EL (cell line): ENCODE results near the gene EYA4.
A peak's percentile ranks its signal among the peaks of the same experiment; 100 is the strongest.

Source experiments
- DNase-seq: peaks from one replicate; pipeline ENCODE4 v3.0.0-alpha.2; 2016

EYA4 gene

GRCh38 chr6:133241086-133241900 lies at the start of gene EYA4:
TSS of gene EYA4 (plus strand) at chr6:133241357. CDS start at chr6:133274781, 33,424 bp downstream.
- DNase-seq, result peak; percentile 10

DNA sequence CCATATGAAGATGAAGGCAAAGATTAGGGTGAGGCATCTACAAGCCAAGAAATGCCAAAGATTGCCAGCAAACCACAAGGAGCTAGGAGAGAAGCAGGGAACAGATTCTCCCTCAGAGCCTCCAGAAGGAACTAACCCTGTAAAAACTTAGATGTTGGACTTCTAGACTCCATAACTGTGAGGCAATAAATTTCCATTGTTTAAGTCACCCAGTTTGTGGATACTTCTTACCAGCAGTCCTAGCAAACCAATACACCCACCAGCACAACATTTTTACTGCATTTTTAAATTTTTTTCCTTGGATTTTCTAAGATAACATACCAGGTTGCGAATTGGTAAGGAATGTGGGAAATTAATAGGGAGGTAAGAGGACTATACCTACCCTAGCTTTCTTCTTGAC lies 47.8 kb upstream of the EYA4 start:
- no peak for DNase-seq

DNA sequence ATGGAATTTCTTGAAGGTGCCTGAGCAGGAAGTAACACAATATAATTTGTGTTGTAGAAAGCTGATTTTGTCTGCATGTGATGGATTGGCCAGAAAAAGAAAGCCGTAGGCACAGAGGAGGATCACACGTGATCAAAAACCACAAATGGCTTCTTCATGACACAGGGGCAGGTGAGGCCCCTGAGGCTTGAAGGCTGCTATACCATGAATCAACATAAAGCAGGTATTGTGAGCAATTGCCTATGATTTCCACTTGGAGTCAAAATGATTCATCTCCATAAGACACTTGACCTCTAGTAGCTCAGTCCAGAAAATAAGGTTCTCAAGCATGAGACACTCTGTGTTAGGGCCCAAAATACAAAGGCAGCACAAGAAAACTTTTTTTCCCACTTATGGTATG lies 42.4 kb upstream of the EYA4 start:
- no peak for DNase-seq

DNA sequence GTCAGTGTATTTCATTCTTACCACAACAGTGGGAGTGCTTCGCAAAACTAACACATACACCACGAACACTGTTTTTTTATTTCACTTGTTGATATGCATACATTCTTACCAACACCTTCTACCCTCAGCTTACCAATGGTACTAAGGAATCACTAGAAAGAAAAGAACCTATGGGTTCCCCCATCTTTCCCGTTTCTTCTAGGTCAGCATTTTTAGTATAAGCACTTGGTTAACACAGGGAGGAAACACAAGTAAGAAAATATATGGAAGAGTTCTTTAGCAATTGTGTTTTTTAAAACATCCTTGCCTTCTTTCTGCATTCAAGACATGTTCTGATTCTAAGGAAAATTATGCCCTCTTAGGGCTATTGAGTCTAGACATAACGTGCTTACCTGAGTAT lies 39.9 kb upstream of the EYA4 start:
- no peak for DNase-seq

- no peak for DNase-seq
Measured at GRCh38 chr6:133202610-133203343, 38.4 kb upstream of the EYA4 start.

DNA sequence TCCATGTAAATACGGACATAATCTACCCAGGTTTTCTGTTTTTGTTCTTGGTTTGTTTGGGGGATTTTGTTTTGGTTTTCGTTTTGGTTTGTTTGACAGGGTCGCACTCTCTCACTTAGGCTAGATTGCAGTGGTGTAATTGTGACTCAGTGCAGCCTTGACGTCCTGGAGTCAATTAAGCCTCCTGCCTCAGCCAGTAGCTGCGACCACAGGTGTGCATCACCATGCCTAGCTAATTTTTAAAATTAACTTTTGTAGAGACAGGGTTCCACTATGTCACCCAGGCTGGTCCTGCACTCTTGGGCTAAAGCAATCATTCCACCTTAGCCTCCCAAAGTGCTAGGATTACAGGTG lies 37.8 kb upstream of the EYA4 start:
- DNase-seq, result no peak

GRCh38 chr6:133205304-133205703 lies 35.9 kb upstream of the EYA4 start:
- DNase-seq, result no peak

DNA sequence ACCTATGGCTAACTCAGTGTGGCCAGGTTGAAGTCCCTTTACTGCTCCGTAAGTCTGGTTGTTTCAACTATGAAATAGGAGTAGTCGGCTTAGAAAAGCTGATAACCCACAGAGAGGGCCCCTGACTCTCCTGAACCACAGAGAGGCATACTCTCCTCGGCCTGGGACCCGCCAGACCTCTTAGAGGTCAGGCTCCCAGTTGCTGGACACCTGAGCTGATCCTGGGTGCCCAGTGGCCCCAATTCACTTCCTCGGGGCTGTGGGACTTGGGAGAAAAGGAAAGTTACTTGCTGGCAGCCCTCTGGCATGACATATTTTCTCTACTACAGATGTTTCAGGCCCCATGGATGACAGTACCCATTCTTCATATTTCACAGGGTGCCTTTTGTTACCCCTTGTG lies 34.2 kb upstream of the EYA4 start:
- no peak for DNase-seq

- DNase-seq, result no peak
Measured at GRCh38 chr6:133207754-133208153, 33.4 kb upstream of the EYA4 start.

DNA sequence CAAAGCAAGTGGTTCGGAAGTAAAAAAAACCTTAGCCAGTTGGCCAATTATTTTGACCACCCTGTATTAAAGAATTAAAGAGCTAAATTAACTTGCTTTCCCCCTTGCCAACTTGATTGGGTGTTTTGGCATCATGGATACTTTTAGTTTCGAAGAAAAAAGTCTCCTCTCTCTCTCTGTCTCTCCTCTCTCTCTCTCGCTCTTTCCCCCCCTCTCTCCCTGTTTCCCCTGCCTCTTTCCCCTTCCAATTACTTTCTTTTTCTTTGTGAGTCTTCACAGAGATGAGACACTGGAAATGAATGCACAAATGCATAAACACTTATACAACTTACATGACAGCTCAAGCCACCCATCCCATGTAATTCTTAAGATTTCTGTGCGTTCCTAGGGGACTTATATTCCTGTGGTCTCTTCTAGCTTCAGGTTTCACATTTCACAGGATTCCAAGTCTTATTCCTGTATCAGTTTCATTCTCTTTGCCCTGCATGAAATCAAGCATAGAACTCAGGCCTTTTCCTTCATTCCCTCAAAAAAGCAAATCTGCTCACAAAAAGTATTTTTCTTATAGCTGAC lies 32.9 kb upstream of the EYA4 start:
- no peak for DNase-seq

GRCh38 chr6:133214267-133214666 lies 26.9 kb upstream of the EYA4 start:
- DNase-seq, result no peak

DNA sequence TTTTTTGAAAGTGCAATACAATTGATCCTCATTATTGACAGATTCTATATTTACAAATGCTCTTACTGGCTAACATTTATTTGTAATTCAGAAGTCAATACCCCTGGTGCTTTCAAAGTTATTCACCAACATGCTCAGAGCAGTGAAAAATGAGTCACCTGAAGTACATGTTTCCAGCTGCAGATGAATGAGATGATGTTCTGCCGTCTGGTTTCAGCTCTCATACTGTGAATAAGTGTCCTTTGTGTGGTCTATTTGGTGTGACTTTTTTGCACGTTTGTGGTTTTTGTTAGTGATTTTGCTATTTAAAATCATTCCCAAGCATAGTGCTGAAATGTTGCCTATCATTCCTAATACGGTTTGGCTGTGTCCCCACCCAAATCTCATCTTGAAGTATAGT lies 22.3 kb upstream of the EYA4 start:
- no peak for DNase-seq

GRCh38 chr6:133223452-133224029 lies 17.6 kb upstream of the EYA4 start:
- no peak for DNase-seq

DNA sequence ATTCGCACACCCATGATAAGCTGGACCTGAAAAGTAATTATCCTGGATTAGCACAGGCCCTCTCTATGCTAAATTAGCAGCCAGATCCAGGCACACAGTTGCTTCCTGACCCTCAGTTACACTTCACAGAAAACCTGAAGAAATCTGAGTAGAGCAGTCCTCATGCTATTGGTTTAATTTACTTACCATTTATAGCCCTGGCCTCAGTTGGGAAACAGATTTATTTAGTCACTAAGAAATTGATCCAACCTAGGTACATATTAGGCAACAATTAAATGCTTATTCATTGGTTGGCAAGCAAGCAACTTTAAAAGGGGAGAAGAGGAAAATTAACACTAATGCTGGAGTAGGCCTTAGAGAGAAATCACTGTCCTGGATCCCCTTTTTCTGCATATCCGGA lies 15.6 kb upstream of the EYA4 start:
- DNase-seq, result no peak

- no peak for DNase-seq
Measured at GRCh38 chr6:133227344-133227743, 13.8 kb upstream of the EYA4 start.

- no peak for DNase-seq
Measured at GRCh38 chr6:133230052-133230451, 11.1 kb upstream of the EYA4 start.

- no peak for DNase-seq
Measured at GRCh38 chr6:133235221-133235620, 5.9 kb upstream of the EYA4 start.

- no peak for DNase-seq
Measured at GRCh38 chr6:133236932-133237331, 4.2 kb upstream of the EYA4 start.

- no peak for DNase-seq
Measured at GRCh38 chr6:133240511-133241085, 559 bp upstream of the EYA4 start.

- peak; percentile 6 for DNase-seq
Measured at GRCh38 chr6:133241901-133242636, 912 bp downstream of the EYA4 start.

DNA sequence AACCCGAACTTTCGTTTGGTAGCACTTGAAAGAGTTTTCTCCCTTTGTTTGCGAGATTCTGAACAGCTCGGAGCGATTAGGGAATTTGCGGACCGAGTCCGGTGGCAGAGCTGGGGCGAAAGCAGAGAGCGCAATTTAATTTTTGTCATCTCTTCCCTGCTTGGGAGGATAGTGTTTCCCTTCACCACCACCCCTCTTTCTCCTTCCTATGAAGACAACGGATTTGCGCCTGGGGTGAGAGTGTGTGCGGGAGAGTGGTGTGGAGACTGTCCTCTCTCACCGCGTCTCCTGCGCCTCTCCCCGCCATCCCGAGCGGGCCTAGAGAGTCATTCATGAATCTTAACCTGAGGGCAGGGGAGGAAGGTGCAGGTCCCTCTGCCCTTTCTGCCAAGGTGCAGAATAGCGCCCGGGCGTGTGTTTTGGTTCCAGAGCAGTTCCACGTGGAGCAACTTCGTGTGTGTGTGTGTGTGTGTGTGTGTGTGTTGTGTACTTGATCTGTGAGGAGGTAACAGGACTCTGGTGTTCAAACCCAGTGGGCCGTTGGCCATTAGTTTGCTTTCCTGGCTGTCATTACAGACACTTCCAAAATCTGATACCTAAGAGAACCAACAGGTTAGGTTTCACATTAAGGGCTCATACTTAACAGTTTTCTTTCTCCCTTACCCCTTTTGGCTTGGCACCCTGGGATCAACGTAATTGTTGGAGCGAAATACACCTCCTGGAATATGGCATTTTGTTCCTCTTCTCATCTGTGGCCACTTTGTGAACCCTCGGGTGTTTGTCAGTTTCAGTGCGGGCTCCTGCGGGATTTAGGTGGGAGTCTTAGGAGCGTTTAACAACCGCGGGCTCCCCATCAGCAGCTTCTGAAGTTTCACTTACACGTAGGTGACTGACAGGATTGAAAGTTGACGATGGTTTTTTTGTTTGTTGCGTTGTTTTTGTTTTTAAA lies 1.8 kb downstream of the EYA4 start:
- DNase-seq, result peak; percentile 14
